A204.1 (cell line): ENCODE measurements around the gene SLC25A24.
"Not testable (repeated sequence)": the region's sequence is repeated elsewhere in the genome, so short reads cannot be mapped to it uniquely, and the experiment has no call there.

Experiments
- FAIRE-seq: peaks from 2 replicates; lab custom pipeline; 2012; peaks lifted over from hg19 to GRCh38; lab: Jason Lieb, UNC

SLC25A24 gene

DNA sequence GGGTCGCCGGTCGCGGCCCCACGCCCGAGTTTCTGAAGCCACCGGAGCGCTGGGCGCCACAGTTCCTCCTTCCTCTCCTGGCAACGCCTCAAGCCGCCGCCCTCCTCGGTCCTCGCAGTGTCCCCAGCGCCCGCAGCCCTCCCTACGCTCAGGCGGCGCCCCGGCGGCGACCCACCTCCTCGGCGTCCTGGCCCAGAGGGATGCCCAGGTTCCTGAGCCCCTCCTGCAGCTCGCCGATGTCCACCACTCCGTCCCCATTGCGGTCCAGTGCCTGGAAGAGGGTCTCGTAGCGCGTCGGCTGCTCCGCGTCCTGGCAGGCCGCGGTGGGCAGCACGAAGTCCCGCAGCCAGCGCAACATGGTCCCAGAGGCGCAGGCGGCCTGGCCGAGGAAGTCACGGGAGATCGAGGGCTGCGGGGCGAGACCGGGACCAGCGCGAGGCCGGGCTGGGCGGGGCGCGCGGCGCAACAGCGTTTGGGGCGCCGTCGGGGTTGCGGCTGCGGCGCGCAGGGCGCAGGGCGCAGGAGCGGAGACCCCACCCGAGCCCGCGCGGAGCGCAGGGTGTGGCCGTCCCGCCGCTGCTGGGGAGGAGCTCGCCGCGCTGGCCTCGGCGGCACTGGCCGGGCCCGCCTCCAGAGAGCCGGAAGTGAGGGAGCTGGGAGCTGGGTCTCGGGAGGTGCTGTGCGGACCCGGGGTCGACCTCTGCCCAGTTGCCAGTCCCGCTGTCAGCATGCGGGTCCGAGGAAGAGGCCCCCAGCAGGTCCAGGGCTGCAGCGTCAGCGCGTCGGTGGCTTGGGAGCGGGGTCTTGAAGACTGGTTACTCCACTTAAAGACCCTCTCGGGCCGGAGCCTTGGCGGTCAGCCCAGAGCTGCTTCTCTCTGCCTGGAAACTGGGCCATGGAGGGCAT is at the start of gene SLC25A24:
Gene SLC25A24, minus strand, starts transcription at position 563 of the 906 bp plus-strand sequence. Its CDS starts 205 bp downstream, at position 358.
- no peak for FAIRE-seq

DNA sequence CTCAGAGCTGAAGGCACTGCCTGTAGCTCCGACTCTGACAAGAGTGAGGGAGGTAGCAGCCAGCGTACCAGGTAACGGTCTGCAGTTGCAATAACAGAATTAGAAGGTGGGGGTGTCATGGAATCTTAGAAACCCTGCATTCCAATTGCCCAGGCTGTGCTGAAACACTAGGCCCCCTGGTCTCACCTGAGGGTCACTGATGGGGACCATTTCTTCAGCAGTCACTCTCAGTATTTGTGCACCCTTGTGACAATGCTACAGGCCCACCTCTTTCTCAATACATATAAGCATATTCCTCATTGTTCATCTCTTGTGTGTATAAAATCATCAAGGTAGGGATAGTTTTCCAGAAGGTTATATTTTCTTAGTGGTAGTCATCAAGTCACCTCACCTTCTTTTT is 43.8 kb upstream of the SLC25A24 start, which contains the start of gene NBPF4:
Gene NBPF4, minus strand, starts transcription at position 101 of the 400 bp plus-strand sequence. CDS start 315 bp downstream, outside the sequence.
- not testable (repeated sequence) for FAIRE-seq

DNA sequence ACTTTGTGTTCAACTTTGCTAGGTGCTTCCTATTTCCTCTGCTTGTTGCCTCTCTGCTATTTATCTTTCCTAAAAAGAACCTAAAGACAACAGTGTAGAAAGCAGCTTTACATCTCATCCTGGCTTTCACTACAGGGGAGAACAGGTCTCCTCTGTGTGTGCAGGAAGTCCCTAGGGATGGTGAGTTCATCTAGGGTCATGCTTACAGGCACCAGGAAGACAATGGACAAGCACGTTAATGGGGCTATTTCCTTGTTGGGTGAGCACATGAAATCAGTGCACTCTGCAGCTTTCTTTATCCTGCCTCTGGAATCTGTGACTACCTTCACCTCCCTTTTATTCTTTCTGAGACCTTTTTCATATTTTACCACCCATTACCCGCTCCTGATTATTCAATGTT is 39.3 kb upstream of the SLC25A24 start:
- FAIRE-seq: not testable (repeated sequence)

DNA sequence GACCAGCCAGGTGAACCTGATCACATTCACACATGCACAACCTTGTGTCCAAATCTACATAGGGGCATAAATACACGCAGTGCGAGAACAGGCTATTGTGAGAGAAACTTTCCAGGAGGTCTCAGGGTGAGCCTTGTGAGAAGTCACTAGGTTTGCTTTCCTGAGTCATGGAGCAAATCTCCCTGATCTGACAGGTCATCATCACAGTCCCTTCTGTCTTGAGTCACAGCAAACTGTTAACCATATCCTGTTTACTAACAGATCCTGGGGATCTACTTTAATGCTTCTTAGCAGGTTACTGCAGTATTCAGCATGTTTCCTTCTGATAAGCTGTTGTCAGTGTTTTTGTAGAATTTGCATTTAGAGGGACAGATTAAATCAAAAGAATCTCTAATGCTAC is 35.2 kb upstream of the SLC25A24 start:
- FAIRE-seq: not testable (repeated sequence)

DNA sequence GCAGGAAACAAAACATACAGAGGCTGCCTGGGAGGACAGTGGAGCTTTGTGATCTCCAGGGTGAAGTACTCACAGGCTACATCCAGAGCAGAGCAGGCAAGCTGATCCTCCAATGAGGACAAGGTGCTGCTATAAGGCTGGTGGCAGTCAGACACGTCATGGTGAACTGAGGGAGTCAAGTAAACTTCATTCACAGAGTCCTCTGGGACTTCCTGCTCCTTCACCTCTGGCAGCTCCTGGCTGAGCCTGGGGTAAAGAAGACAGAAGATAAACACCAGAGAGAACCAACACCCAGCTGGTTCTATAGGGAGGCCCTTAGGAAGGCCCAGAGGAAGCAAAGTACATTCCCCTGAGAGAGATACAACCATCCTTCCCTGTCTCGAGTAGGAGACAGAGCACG is 32.0 kb upstream of the SLC25A24 start:
- FAIRE-seq: not testable (repeated sequence)

DNA sequence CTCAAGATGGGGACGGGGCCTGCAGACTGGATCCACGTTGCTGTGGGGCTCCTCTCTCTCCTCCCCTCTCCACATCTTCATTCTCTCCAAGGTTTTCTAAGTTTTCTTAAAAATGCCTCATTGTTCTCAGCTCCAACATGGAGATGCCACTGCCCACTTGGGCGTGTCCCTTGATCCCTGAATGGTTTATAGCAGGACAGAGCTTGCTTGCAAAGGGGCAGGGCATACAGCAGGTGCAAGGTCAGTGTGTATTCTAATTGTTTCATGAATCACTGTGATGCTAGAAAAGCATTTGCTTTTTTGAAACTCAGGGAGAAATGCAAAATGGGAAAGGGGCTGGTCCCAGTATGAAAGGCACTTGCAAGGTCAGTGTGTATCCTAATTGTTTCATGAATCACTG is 29.8 kb upstream of the SLC25A24 start:
- FAIRE-seq: not testable (repeated sequence)

DNA sequence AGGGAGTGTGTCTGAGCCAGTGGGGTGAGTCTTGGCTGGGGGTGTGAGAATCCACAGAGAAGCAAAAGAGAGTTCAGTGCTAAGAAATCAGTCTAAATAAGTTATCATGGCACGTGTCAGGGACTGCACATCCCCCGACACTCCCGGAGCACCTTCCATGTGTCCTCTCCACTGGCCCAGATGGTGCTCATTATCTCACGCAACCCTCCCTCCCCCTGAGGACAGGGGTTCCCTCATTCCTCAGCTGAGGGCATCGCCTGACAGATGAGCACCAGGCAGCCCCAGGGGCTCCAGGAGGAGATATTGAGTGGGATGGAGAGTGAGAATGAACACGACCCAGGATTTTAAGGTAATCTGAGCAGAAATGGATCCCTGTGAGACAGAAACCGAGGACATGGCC is 27.6 kb upstream of the SLC25A24 start:
- FAIRE-seq: not testable (repeated sequence)

DNA sequence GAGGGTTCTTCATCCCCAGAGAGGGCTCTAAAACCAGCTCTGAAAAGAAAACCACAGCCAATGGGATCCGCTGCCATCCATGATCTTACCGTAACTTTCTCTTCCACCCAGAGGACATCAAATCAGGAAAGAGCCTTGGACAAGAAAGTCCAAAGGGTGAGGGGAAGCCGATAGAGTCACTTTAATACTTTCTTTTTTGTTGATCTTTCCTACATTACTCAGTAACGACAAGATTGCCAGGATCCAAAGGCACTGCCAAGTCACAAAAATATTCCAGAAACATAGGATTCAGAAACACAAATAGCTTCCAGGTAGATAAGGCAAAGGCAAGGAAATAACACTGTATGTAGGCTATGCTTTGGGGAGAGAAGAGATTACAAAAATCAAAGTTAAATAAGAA is 26.7 kb upstream of the SLC25A24 start:
- FAIRE-seq: not testable (repeated sequence)

DNA sequence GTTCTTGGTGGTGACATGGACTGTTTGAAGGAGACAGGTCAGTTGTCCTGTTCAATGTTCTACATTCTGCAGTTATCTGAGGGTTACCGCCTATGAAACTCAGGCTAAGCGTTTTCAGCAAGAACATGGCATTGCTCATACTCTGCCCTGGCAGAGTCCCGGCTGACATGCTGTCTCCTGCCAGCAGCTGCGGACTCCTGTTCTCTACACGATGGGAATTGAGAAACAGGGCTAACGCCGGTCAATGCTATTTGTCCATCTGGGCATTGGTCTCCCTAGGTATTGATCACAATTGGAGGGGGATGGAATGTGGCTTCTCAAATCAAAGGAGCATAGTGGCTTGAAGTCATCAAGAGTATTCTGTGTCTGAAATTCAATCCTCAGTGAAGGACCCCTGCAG is 23.1 kb upstream of the SLC25A24 start:
- not testable (repeated sequence) for FAIRE-seq

DNA sequence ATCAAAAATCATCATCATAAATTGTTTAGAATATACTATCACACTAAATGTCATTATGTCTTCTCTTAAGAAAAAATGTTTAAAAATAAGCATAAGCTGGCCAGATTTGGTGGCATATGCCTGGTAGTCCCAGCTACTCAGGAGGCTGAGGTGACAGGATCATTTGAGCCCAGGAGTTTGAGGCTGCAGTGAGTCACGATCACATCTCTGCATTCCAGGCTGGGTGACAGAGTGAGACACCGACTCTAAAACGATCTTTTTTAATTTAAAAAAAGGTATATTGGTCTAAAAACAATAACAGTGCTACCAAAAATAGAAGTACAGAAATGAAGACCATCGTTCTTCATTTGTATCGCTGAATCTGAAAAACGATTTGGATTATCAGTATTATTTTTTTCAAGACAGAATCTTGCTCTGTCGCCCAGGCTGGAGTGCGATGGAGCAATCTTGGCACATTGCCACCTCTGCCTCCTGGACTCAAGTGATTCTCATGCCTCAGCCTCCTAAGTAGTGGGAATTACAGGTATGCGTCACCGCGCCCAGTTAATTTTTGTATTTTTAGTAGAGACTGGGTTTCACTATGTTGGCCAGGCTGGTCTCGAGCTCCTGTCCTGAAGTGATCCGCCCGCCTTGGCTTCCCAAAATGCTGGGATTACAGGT is 17.5 kb upstream of the SLC25A24 start:
- FAIRE-seq: not testable (repeated sequence)

DNA sequence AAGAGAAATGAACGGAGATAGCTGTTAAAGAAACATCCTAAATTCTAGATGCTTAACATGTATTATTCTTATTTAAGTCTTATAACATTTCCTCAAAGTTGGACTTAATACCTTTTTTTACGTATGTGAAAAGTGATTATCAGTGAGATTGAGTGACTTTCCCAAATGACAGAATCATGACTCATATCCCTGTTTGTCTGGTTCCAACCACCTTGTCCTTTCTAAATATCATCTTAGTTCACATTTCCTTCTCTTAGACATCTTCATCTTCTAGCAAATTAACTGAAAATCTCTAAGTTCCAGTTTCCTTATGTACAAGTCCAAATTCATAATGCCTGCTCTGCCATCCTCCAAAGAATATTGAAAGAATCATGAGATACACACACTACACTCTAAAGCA is 16.9 kb upstream of the SLC25A24 start:
- FAIRE-seq: not testable (repeated sequence)

DNA sequence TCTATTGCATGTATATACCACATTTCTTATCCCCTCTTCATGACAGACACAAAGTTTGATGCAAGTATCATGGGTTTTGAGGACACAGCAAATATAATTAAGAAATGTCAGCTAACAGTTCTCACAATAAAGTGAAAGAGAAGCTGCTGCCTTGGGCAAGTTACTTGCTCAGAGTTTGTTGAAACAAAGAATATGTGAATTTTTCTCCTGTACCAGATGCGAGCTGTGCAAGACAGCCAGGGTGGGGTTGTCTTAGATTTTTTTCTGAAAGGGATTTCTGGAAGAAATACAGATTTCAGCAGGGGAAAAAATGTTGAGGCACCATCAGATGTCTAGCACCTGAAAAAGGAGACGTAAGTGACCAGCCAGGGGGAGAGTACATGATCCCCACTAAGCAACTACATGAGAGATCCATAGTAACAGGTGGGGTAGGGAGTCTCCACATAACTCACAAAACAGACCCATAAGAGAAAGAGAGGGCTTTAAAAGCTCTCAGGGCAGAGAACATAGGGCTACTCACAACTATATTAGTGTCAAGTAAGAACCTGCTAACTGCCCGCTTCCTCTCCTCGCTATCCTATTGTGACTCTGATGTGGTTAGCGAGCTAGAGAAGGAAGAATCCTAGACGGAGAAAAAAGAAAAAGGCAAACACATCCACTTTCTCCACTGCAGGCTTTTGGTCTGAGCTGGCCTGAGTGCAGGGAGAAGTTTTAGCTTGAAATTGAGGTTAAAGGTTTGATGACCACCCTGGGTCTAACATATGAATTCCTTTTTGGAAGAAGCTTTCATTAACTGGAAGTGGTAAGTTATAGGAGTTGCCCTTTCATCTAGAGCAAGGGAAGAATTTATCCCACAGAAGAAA is 16.1 kb upstream of the SLC25A24 start:
- not testable (repeated sequence) for FAIRE-seq

DNA sequence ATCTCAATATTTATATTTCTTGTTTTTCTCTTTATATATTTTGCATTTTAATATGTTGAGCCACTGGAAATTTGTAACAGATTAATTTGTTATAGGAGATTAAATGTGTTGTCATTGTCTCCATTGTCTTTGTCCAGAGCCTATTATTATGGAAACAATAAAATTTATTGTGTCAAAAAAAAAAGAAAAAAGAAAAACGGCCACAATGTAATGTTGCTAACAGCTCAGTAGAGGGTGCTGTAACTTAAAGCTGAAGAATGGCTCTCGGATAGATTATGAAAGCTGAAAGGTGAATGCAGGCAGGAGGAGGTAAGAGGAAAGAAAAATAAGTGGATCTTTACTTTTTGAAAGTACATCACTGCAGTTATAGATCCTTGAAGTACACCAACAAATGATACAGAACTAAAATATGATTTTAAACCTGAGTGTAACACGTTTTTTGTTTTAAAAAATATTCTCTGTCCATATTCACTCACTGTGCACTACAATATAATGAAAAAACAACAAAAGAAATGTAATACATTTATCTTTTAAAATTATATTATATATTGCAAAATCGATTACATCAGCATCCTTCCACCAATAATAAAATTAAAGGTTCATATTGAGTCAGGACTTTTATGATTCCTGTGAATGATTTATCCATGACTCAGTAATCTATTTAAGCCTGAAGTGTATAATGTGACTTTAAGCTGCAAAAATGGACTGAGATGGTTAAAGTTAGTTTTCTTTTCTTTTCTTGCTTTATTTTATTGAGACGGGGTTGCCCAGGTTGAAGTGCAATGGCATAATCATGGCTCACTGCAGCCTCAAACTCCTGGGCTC is 14.7 kb upstream of the SLC25A24 start:
- FAIRE-seq: peak; percentile 96

DNA sequence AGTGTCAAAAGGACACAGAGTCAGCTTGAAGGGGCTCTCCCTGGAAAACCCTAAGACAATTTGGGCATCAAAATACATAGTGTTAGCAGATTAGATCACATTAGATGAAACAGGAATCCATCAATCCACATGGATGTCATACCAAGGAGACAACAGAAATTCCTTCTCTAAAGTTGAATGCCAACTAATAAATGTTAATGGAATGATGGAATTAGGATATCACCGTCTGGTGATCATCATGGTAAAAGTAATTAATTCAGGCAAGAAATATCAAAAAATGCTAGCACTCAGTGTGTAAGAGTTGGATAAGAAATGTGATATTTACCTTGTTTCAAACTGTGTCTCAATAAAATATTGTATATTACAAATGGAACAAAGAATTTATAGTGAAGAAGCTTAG is 10.9 kb upstream of the SLC25A24 start:
- FAIRE-seq: no peak

DNA sequence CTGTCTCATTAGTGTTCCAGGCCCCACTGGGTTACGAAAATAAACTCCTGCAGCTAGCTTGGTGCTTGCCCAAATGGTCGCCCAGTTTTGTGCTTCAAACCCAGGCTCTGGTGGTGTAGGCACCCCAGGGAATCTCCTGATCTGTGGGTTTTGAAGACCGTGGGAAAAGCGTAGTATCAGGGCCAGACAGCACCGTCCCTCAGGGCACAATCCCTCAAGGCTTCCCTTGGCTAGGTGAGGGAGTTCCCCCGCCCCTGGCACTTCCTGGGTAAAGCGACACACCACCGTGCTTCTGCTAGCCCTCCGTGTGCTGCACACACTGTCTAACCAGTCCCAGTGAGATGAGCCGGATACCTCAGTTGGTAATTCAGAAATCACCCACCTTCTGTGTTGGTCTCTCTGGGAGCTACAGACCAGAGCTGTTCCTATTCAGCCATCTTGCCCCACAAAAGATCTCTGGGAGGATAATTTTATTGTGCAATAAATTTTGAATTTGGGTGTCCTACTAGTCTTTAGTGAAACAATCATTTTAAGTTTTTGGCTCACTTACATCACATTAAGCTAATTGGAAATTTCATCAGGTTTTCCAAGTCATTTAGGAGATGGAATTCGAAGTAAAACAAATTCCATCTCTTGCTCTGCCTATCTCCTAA is 9.4 kb upstream of the SLC25A24 start:
- no peak for FAIRE-seq

DNA sequence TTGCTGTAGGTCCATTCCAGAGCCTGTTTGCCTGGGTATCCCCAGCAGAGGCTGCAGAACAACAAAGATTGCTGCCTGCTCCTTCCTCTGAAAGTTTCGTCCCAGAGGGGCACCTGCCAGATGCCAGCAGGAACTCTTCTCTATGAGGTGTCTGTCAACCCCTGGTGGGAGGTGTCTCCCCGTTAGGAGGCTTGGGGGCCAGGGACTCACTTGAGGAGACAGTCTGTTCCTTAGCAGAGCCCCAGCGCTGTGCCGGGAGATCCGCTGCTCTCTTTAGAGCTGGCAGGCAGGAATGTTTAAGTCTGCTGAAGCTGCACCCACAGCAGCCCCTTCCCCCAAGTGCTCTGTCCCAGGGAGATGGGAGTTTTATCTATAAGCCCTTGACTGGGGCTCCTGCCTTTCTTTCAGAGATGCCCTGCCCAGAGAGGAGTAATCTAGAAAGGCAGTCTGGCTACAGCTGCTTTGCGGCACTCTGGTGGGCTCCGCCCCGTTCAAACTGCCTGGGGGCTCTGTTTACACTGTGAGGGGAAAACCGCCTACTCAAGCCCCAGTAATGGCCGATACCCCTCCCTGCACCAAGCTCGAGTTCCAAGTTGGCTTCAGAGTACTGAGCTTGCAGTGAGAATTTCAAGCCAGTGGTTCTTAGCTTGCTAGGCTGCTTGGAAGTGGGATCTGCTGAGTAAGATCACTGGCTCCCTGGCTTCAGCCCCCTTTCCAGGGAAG is 8.7 kb upstream of the SLC25A24 start:
- no peak for FAIRE-seq

DNA sequence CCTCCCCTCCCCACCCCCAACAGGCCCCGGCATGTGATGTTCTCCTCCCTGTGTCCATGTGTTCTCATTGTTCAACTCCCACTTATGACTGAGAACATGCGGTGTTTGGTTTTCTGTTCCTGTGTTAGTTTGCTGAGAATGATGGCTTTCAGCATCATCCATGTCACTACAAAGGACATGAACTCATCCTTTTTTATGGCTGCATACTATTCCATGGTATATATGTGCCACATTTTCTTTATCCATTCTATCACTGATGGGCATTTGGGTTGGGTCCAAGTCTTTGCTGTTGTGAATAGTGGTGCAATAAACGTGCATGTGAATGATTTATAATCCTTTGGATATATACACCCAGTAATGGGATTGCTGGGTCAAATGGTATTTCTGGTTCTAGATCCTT is 3.4 kb upstream of the SLC25A24 start:
- FAIRE-seq: not testable (repeated sequence)

DNA sequence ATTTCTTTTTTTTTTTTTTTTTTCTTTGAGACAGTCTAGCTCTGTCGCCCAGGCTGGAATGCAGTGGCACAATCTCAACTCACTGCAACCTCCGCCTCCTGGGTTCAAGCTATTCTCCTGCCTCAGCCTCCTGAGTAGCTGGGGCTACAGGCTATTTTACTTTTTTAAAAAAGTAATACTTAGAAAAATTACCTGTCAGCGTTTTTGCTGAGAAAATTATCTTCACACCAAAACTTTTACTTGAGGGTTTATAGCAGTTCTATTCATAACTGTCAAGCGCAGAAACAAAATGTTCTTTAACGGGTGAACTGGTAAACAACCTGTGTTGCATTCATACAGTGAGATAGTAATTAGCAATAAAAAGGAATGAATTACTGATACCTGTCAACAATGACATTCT is 1.5 kb upstream of the SLC25A24 start:
- no peak for FAIRE-seq

DNA sequence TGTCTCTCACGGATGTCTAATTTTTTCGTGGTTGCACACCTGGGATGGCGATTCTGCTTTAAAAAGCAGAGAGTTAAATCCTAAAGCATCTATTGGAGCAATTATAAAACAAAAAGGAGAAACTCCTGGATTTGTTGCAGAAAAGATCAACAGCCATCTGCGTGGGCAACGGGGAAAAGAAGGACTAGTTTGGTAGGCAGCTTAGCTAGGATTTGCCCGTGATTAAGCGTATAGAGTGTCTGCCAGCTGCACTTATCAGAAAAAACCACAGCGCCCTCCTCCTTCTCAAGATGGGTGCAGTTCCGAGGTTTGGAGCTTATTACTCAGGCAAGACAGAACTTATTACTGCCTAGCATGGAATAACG is 526 bp upstream of the SLC25A24 start:
- no peak for FAIRE-seq

DNA sequence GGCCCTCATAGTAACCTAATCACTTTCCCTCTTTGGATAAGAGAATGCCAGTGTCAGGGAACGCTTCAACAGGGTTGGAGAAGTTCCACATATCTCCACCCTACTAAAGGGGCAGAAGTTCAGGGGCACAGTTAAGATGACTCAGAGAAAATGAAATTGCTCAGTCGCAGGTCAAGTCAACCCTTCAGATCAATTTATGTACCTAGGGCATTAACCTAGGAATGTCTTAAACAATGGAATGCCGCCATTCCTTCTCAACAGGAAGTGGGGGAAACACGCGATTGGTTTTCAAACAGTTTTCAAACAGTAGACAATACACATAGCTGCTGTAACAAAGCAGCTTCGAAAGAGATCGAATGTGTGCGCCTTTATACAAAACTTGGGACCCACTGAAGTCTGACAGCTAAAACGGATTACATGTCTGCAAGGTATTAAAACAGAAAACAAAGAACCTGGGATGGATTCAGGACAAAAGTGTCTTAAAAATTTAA is 897 bp downstream of the SLC25A24 start:
- no peak for FAIRE-seq
